CD4-positive, alpha-beta T cell treated with Interleukin-4 for 1 hour (primary cell): Measurements from ENCODE around the gene DOK7.

Experiments used
- DNase-seq, 2 donors: peaks; one replicate each; pipeline ENCODE4 v3.0.0-alpha.2; 2020 to 2022

Gene DOK7

GRCh38 chr4:3476936-3477749 lies 14.0 kb downstream of the DOK7 start:
- no peak for DNase-seq

DNA sequence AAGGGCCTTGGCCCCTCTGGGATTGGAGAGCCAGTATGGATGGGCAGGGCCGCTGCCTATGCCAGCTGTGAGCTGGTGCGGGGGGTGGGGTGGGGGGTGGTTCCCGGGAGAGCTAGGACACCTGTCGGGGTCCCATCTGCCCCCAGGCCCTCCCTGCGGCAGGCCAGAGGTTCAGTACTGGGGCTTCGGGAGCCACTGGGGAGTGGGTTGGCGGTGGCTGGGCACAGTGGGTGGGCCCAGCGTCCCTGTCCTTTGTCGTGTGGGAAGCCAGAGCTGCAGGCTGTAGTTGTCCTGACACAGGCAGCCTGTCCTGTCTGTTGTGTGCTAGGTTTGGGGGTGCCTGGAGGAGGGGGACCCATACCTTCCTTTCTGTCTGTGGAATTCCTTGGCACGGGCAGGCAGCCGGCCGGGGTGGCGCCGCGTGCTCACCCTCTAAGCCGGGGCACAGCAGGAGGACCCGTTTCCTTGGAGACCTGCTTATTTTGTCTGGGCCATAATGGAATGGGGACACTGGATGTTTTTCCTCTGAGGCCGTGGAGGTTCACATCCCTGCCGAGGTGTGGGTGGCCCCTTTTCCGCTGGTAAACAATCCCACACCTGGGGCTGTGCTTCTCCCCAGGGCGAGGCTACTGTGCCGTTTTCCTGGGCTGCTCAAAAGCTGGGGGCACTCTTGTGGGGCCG lies 14.8 kb downstream of the DOK7 start:
- no peak for DNase-seq

- no peak for DNase-seq
Measured at GRCh38 chr4:3478446-3479357, 15.6 kb downstream of the DOK7 start.

DNA sequence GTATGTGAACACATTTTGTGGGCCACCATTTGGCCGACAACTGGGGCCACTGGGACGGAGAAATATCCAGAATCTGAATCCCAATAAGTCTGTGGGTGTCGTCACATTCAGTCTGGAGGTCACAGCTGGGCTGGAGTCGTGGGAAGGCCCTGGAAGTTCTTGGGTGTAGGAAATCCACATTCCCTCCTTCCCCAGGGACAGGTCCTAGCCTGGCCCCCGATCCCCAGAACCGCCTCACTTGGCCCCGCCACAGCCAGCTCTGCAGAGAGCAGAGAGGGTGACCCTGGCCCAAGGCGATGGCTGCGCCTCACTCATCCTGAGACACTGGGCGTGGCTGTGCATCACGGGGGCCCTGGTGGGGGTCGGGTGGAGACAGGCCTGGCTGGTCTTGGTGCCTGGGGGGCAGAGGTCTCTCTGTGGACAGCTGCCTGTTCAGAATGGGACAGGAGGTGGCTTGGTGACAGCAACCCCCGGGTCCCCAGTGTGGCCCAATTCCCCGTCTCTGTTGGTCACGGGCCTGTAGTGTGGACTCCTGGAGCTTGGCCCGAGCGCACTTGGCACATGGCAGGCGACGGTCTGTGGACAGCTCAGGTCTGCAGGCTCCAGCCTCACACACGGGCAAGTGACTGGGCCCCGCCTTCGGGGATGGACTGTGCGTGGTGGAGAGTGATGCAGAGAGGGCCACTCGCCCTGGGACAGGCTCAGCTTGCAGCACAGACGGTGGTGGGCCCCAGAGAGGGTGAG lies 16.4 kb downstream of the DOK7 start:
- no peak for DNase-seq

DNA sequence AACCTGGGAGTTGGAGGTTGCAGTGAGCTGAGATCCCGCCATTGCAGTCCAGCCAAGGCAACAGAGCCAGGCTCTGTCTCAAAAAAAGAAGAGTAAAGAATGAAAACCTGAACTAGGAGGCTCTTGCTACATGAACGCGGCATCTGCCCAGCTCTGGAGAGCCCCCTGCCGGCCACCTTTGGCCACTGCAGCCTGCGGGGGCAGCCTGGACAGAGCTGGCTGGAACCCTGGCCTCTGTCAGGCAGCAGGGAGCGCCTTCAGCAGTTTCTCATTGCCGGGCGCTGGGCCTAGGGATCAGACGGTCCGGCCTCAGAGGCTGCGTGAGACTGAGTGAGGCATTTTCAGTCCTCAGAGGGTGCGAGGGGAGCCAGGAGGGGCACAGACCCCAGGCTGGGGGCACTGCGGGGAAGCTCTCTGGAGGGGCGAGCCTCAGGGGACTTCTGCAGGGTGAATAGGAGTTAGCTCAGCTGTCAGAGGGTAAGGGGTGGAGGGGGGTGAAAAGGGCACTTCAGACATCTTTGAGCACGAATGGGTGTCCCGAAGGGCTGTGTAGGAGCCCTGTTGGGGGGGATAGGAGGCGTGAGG lies 17.5 kb downstream of the DOK7 start:
- DNase-seq: peak; percentile 66 to 67

- no peak for DNase-seq
Measured at GRCh38 chr4:3481113-3481531, 18.0 kb downstream of the DOK7 start.

- DNase-seq: no peak
Measured at GRCh38 chr4:3481783-3482393, 18.8 kb downstream of the DOK7 start.

DNA sequence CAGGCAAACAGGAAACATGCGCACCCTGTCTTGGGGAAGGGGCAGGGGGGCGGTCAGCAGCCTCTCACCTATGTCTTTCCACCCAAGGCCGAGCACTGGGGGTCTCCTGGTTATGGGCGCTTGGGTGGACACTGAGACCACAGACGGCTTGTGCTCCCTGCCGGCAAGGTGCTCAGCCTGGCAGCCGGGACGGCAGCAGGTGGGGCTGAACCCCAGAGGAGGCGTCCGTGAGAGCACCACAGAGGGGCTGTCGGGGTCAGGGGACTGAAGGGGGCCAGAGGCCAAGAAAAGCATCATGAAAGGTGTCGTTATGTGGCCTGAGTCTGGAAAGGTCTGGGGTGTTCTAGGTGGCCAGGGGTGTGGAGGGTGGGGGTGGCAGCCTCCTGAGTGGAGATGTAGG lies 19.6 kb downstream of the DOK7 start:
- no peak for DNase-seq

DNA sequence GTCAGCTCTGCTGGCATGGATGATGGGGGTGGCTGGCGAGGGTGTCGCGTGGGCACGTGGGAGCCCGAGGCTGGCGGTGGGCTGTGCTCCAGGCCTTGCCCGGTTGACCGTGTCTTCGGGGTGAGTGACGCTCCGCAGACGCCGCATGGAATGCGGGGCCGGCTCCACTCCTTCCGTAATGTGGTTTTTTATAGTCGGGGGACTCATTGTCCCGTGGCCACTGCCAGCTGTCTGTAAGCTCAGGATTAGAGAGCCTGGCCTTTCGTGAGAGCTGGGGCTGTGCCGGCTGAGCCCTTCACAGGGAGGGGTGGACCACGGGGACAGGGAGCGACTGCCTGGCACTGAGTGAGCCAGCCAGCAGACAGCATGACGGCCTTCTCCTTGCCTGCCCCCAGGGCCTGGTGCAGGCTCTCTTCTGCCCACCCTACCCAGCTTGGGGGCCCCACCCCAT lies 20.4 kb downstream of the DOK7 start:
- DNase-seq: no peak

- DNase-seq: peak in 1 of 2 donors; percentile 63
Measured at GRCh38 chr4:3484057-3484973, 21.2 kb downstream of the DOK7 start.

DNA sequence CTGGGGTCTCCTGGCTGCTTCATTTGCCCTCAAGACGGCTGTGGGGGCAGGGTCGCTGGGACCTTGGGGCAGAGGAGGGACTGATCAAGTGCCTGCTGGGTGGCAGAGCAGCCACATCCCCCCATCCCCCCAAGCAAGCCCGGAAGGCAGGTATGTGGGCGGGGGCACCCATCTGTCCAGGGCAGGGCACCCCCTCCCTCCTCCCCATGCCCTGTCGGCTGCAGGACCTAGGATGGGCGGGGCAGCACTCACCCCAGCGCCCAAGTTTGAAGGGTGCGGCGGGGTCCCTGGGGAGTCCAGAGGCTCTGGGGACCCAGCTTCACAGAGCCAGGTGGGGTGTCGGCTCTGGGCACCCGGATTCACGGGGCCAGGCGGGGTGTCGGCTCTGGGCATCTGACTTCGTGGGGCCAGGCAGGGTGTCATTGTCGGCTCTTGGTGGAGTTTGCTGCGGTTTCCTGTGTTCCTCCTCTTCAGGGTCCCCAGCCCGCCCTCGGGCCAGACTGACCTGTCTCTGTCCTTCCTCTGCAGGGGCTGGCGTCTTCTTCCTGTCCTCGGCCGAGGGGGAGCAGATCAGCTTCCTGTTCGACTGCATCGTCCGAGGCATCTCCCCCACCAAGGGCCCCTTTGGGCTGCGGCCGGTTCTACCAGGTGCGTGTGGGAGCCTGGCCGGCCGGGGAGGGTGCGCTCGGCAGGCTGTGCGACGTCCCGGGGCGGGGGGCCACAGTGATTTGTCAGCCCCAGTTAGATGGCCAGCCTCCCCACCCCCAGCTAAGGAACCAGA lies 22.1 kb downstream of the DOK7 start:
- peak in 1 of 2 donors; percentile 67 for DNase-seq

GRCh38 chr4:3485886-3486540 lies 22.9 kb downstream of the DOK7 start:
- no peak for DNase-seq

GRCh38 chr4:3486541-3487540 lies 23.7 kb downstream of the DOK7 start:
- no peak for DNase-seq

DNA sequence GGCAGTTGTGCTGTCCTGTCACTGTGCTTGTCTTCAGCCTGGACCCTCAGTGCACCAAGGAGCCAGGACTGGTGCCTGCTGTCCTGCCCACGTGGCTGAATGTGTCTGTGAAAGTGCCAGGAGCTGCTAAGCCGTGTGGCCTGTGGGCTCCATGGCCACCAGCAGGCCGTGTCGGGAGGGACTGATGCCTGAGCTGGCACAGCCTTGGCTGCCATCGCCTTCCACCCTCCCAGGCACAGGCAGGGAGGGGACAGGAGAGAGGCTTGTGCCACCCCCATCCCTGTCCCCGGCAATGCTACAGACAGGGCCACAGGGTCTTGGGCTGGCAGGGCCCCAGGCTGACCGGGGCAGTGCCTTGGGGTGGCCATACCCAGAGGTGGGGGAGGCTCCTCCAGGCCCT lies 24.8 kb downstream of the DOK7 start:
- no peak for DNase-seq

DNA sequence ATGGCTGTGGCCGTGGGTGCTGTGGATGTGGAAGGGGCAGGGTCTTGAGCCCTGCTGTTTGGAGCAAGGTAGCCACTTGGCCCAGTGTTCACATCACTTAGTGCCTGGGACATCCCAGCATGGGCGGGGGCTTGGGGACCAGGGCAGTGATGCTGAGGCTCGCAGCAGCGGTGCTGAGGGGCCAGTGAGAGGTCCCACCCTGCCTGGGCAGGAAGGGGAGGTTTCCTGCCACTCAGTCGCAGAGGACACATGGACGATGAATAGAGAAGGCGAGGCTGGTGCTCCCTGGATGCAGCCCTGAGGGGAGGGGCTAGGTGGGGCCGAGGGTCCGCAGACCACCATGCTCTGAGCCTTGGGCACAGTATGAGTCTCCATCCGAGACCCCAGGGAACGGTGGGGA lies 25.7 kb downstream of the DOK7 start:
- no peak for DNase-seq

DNA sequence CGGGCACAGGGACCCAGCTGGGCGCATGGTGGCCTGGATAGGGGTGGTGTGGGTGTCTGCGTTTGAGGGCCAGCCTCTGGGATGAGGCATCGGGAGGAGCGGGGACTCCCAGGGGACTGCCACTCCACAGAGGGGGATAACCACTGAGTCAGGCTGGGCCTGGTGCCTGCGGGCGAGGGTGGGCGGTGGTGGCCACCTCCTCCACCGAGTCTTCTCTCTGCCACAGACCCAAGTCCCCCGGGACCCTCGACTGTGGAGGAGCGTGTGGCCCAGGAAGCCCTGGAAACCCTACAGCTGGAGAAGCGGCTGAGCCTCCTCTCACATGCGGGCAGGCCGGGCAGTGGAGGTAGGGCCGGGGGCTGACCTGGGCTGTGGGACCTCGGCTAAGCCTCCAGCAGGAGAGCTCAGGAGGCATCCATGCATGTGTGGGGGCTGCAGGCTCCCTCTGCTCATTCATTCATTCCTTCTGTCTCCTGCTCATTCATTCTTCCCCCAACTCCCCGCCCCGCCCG lies 26.4 kb downstream of the DOK7 start:
- DNase-seq: no peak

GRCh38 chr4:3491681-3492405 lies 28.7 kb downstream of the DOK7 start:
- no peak for DNase-seq
